HG03280 (cell line): ENCODE data around the gene ATAD3A.
"Not testable (repeated sequence)": the region's sequence is repeated elsewhere in the genome, so short reads cannot be mapped to it uniquely, and the experiment has no call there.

Source experiments
- ATAC-seq: cut with Tn5 transposase; IDR thresholded peaks from one replicate; pipeline ENCODE4 v1.9.1; 2021; ENCODE audit warnings: mild to moderate bottlenecking, moderate library complexity; ENCODE audit not compliant: unreplicated experiment

Gene ATAD3A

DNA sequence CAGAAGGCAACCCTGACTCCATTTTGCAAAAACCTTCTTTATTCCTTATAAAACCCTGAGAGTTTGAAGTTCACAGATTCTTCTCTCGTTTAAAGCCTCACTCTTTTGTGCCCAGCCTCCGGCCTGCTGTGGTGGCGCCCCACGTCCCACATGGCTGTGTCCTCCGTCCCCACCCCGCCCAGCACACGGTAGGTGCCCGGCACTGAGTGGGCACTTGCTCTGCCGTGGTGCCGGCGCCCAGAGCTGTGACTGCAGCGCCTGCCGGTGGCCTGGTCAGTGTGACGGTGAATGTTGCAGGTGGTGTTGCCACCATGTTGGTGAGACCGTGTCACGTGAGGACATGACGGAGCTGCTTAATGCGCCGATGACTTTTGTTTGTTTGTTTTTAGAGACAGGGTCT, 9.4 kb downstream of the ATAD3A start:
- ATAC-seq: no peak

GRCh38 chr1:1522536-1522935, 10.6 kb downstream of the ATAD3A start:
- ATAC-seq: not testable (repeated sequence)

- not testable (repeated sequence) for ATAC-seq
Measured at GRCh38 chr1:1523226-1523625, 11.3 kb downstream of the ATAD3A start.

DNA sequence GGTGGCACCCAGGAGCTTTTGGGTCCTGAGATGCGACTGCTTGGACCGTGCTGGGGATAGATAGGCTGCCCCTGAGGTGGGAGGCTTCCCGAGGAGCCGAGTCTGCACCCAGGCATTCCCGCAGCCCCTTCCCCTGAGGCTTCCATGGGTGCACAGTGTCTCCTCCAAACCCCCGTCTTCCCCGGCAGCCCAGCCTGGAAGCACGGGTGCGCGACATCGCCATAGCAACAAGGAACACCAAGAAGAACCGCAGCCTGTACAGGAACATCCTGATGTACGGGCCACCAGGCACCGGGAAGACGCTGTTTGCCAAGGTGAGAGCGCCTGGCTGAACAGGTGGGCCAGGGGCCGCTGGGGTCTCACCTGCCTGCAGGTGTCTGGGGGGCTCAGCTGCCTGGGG, 11.7 kb downstream of the ATAD3A start:
- not testable (repeated sequence) for ATAC-seq

GRCh38 chr1:1524750-1525383, 12.9 kb downstream of the ATAD3A start:
- not testable (repeated sequence) for ATAC-seq

- ATAC-seq: not testable (repeated sequence)
Measured at GRCh38 chr1:1526476-1526875, 14.5 kb downstream of the ATAD3A start.

GRCh38 chr1:1527092-1527816, 15.3 kb downstream of the ATAD3A start:
- no peak for ATAC-seq

DNA sequence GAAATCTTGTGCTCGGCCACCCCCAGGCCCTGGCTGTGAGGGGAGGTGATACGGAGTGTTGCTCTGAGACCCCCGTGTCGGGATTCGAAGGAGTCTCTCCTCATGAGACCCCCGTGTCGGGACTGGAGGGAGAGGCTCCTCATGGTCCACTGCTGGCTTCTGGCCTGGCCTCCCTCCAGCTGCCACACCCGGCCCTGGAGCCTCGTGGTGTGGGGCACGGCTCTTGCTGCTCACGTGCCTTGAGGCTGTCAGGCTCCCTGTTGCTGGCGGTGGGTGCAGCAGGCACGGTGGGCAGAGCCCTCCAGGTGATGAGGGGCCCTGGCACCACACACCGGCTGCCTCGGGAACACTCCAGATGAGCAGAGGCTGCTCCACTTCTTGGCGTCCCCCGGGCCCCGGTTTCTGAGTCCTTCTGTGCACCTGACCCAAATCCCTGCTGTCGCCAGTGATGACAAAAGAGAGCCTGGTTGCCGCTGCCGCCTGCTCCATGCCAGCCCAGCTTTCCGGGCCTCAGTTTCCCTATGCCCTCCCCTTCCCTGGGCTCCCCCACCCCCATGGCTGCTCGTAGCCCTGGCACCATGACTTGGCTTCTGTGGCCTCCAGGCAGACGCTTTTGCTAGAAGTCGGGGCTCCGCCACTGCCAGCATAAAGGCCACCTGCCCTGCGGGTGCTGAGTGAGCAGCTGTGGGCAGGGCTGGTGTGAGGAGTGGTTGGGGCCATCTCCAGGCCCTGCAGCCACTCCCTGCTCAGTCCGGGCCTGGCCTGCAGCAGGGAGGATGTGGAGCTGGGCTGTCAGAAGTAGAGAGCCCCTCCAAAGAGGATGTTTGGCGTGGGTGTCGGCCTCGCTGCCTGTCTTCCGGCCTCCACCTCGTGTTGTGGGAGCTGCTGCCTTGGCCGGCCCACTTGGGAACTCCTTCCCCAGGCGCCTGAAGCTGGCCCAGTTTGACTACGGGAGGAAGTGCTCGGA, 16.6 kb downstream of the ATAD3A start:
- no peak for ATAC-seq

DNA sequence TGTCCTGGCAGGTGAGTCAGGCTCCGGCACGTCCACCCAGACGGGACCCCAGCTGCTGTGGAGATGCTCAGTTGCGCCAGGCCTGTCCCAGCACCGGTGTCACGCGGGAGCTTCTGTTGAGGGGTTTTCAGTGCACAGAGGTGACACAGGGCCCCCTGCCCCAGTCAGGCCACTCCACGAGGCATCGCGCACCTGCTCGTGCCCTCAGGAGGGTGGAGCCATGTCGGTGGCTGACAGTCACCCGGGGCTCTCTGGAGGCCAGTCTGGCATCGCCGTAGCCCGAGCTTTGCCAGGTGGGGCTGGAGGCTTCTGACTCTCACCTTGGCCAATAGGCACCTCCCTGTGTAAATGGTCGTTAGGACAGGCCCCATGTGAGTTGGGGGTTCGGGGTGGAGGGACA, 17.4 kb downstream of the ATAD3A start:
- ATAC-seq: no peak

DNA sequence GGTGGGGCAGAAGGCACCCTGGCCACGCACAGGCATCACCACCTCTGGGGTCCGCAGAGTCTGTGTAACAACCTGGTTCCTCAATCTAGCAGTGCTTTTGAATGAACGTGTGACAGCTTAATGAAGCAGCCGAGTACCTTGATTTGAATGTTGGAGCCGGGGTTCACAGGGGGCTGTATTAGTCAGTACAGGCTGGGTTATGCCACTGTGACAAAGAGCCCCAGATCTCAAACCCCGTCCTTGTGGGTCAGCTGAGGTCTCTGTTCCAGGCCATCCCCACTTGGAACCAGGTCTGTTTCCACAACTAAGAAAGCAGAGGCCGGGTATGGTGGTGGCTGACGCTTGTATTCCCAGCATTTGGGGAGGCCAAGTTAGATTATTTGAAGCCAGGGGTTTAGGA, 18.0 kb downstream of the ATAD3A start:
- ATAC-seq: no peak

DNA sequence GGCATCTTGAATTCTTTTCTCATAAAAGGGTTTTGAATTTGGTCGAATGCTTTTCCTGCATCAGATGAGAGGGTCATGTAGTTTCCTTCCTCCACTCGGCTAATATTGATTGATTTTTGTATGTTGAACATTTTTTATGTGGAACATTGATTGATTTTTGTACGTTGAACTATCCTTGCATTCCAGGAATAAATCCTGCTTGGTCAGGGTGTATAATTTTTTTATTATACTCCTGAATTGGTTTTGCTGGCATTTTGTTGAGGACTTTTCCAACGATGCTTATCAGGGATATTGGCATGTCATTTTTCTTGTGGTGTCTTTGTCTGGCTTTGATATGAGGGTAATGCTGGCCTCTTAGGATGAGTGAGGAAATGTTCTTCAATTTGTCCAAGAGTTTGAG, 20.0 kb downstream of the ATAD3A start:
- no peak for ATAC-seq

DNA sequence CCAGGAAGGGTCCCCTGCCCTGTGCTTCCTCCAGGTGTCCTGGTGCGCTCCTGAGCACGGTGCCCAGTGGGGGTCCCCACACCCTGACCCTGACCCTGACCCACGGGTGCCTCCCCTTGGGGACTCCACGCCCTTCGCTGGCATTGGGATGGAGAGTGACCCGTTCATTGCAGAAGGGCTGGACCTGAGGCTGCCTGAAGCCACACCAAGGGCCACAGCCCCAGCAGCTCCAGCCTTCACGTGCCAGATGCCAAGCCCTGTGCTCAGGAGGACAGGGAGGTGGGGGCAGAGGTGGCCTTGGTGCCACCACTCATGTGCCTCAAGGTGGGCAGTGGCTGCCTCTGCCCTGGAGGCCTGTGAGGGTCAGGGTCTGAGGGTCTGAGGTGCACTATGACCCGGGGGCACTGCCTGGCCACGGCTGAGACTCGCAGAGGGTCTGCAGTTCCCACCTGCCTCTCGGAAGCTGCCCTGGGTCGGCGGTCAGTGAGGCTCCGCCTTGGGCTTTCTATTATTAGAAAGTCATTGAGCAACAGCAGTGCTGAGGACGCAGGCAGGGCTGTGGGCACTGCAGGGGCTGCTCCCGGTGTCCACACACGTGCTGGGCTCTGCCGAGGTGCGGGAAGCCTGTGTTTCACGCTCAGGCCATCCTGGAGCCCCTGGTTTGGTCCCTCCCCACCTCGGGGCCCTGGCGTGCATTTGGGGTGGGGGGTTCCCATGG, 21.4 kb downstream of the ATAD3A start:
- not testable (repeated sequence) for ATAC-seq

GRCh38 chr1:1533894-1534291, 21.9 kb downstream of the ATAD3A start:
- ATAC-seq: not testable (repeated sequence)

GRCh38 chr1:1534401-1535154, 22.6 kb downstream of the ATAD3A start:
- no peak for ATAC-seq

GRCh38 chr1:1535201-1536018, 23.4 kb downstream of the ATAD3A start:
- ATAC-seq: no peak

GRCh38 chr1:1536019-1536937, 24.3 kb downstream of the ATAD3A start:
- no peak for ATAC-seq

- ATAC-seq: no peak
Measured at GRCh38 chr1:1536938-1537546, 25.1 kb downstream of the ATAD3A start.
